HL-60 (cell line): ENCODE results near the gene VILL.

Experiments
- DNase-seq, 2 experiments: peaks; one replicate each; pipeline ENCODE4 v3.0.0-alpha.2; 2010 to 2020; ENCODE audit warnings: low read depth in 1 of 2, low spot score in 1 of 2
- H3K27ac ChIP-seq: fragments of 250-450 bp; sonication (Bioruptor Pico); replicated peaks from 2 replicates; pipeline ENCODE4 v1.5.1; 2020; ENCODE audit warnings: mild to moderate bottlenecking, moderate library complexity
- H3K27me3 ChIP-seq: fragments of 250-450 bp; sonication (Bioruptor Pico); 2 replicates; pipeline ENCODE4 v1.5.1; 2021; ENCODE audit warnings: mild to moderate bottlenecking, moderate library complexity; ENCODE audit not compliant: insufficient read depth, poor library complexity, severe bottlenecking
- H3K4me3 ChIP-seq: replicated peaks from 2 replicates; pipeline ENCODE4 v1.5.1; 2011; ENCODE audit warnings: mild to moderate bottlenecking, control low read depth, low read length; ENCODE audit not compliant: insufficient read depth
- CTCF ChIP-seq: IDR thresholded peaks from one replicate; pipeline ENCODE4 v1.5.1; 2011; ENCODE audit warnings: low read length, control low read depth, inconsistent platforms; ENCODE audit not compliant: insufficient read depth
- GABPA ChIP-seq: IDR thresholded peaks from 2 replicates; pipeline ENCODE4 v1.6.1; 2012; ENCODE audit warnings: low read depth
- POLR2AphosphoS5 ChIP-seq: IDR thresholded peaks from 2 replicates; pipeline ENCODE4 v1.6.1; 2012; ENCODE audit warnings: low read depth
- REST ChIP-seq: IDR thresholded peaks from 2 replicates; pipeline ENCODE4 v1.6.1; 2012; ENCODE audit warnings: low read depth; ENCODE audit not compliant: insufficient replicate concordance
- SPI1 ChIP-seq: IDR thresholded peaks from 2 replicates; pipeline ENCODE4 v1.6.1; 2012; ENCODE audit warnings: low read depth, mild to moderate bottlenecking, borderline replicate concordance

Gene VILL

GRCh38 chr3:37996785-37997301 is 6.3 kb downstream of the VILL start:
- H3K27me3 ChIP-seq, result no peaks in the 10 kb centered on the region
- peak; percentile 82 to 85 for DNase-seq
- H3K27ac ChIP-seq, result no peak overlapping the region
- no peak overlapping the region for H3K4me3 ChIP-seq
- TF ChIP-seq CTCF (peak; percentile 95), REST (no peak), GABPA (no peak)

- Histone ChIP-seq H3K4me3 (no peak overlapping the region), H3K27ac (no peak overlapping the region), H3K27me3 (no peaks in the 10 kb centered on the region)
- TF ChIP-seq REST (no peak), CTCF (no peak), GABPA (no peak), POLR2AphosphoS5 (no peak), SPI1 (no peak)
- no peak for DNase-seq
These were observed 6.8 kb downstream of the VILL start for GRCh38 chr3:37997342-37997741.

GRCh38 chr3:37997791-37998370 is 7.3 kb downstream of the VILL start:
- TF ChIP-seq POLR2AphosphoS5, result no peak
- no peak for TF ChIP-seq REST
- no peak for TF ChIP-seq CTCF
- TF ChIP-seq GABPA, result no peak
- TF ChIP-seq SPI1, result no peak
- Histone ChIP-seq H3K4me3 (no peak overlapping the region), H3K27me3 (no peaks in the 10 kb centered on the region), H3K27ac (peak overlapping the region; percentile 85)
- no peak for DNase-seq
